Uterus (tissue), 4 donors: ENCODE measurements around the gene NEK6. TPM values are rescaled to one million over a fixed set of nuclear protein-coding genes. Genes with fewer than 3 reads are reported as not detected.

Source experiments
- DNase-seq, 2 donors: peaks; one replicate each; pipeline ENCODE4 v3.0.0-alpha.2; 2019 to 2020
- H3K27ac ChIP-seq, 2 donors: fragments of 200-600 bp; sonication (generic); 1 replicate in 1 of 2; 2 replicates in 1 of 2; pipeline ENCODE4 v1.5.1; 2016 to 2018
- H3K27me3 ChIP-seq, 2 donors: fragments of 200-600 bp; sonication (generic); one replicate each; pipeline ENCODE4 v1.5.1; 2018 to 2019; ENCODE audit warnings: control low read depth in 1 of 2
- H3K36me3 ChIP-seq, 2 donors: fragments of 200-600 bp; sonication (generic); one replicate each; pipeline ENCODE4 v1.5.1; 2019; ENCODE audit warnings: control low read depth in 1 of 2
- H3K4me1 ChIP-seq, 2 donors: fragments of 200-600 bp; sonication (generic); one replicate each; pipeline ENCODE4 v1.5.1; 2018 to 2019; ENCODE audit warnings: control low read depth in 1 of 2
- H3K4me3 ChIP-seq, 2 donors: fragments of 200-600 bp; sonication (generic); 1 replicate in 1 of 2; 2 replicates in 1 of 2; pipeline ENCODE4 v1.5.1; 2018 to 2019; ENCODE audit warnings: mild to moderate bottlenecking in 1 of 2
- H3K9me3 ChIP-seq, 2 donors: fragments of 200-600 bp; sonication (generic); one replicate each; pipeline ENCODE4 v1.5.1; 2019; ENCODE audit warnings: control low read depth in 1 of 2
- POLR2A ChIP-seq, 2 donors: fragments of 450-650 bp; IDR thresholded peaks; one replicate each; pipeline ENCODE4 v1.6.1; 2016; ENCODE audit warnings: antibody characterized with exemption in 2 of 2, mild to moderate bottlenecking in 1 of 2, moderate library complexity in 1 of 2
- intact Hi-C: fragments of 100-400 bp; cut with DNase I; formaldehyde crosslinking; loops from one replicate; pipeline ENCODE4 v1.15.1; 2023; ENCODE audit warnings: low total_unique reads
- total RNA-seq, 4 donors: library from RNA; depleted of rRNA in 3 of 4; stranded (reverse); fragments of >200 nt in 3 of 4; gene quantifications; one replicate each; pipeline versions ENCODE4 v1.1.0 to v1.2.4, GENCODE V29; 2014 to 2023
- TF ChIP-seq, protein P1 (sequence below), 4 experiments: fragments of 200-600 bp in 2 of 4; fragments of 450-650 bp in 2 of 4; sonication (generic) in 2 of 4; IDR thresholded peaks; one replicate each; pipeline ENCODE4 v1.5.1; 2016 to 2019; ENCODE audit warnings: antibody characterized with exemption in 4 of 4, mild to moderate bottlenecking in 2 of 4, moderate library complexity in 1 of 4
- donor health status: DM: yes; HTN: yes; CAD: no.

NEK6 gene
- total RNA-seq, 4 donors from 2014 or later, result 6.1 to 38.5 (median 34.7) TPM

DNA sequence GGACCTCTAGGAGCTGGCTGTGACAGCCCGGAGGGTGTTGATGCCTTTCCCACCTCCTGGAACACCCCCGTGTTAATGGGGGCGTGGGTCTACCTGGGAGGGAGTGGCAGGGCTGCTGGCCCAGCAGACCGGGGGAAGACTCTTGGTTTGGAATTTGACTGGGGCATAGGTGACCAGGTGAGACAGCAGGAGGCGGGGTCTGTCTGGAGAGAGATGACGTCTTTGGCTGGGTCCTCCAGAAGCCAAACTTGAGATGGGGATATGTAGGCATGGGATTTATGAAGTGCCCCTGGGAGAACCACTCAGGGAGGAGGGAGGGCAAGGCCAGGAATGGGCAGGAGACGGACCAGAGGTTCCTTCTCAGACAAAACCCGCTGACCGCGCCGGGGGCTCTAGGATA is 42.6 kb downstream of the NEK6 start:
- Histone ChIP-seq H3K27ac (no peak overlapping the region), H3K36me3 (no peaks in the 10 kb centered on the region), H3K4me1 (peaks cover 0 to 13% of the 10 kb centered on the region in 2 donors), H3K4me3 (no peak overlapping the region), H3K27me3 (no peaks in the 10 kb centered on the region), H3K9me3 (no peaks in the 10 kb centered on the region)
- intact Hi-C loops, result no loop called here
- TF ChIP-seq, protein P1, sequence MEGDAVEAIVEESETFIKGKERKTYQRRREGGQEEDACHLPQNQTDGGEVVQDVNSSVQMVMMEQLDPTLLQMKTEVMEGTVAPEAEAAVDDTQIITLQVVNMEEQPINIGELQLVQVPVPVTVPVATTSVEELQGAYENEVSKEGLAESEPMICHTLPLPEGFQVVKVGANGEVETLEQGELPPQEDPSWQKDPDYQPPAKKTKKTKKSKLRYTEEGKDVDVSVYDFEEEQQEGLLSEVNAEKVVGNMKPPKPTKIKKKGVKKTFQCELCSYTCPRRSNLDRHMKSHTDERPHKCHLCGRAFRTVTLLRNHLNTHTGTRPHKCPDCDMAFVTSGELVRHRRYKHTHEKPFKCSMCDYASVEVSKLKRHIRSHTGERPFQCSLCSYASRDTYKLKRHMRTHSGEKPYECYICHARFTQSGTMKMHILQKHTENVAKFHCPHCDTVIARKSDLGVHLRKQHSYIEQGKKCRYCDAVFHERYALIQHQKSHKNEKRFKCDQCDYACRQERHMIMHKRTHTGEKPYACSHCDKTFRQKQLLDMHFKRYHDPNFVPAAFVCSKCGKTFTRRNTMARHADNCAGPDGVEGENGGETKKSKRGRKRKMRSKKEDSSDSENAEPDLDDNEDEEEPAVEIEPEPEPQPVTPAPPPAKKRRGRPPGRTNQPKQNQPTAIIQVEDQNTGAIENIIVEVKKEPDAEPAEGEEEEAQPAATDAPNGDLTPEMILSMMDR (IDR thresholded peaks at IDR 0.05), result no peak
- no peak for TF ChIP-seq POLR2A (IDR thresholded peaks at IDR 0.05)
- DNase-seq, result no peak

DNA sequence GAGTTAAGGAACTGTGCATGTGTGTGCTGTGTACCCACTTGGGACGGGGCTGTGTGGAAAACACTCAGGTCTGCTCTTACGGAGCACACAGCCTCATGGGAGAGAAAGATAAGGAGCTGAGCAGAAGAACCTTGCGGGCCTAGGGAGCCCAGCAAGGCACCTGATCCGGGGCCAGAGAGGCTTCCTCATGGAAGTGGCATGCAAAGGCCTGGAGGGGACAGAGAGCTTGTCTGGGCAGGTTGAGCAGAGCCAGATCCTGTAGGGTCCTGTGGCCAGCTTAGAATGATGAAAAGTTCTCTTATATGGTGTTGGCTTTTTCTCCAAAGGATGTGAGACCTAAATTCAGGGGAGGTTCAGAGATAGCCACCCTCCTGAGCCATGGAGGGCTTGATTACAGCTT is 45.2 kb downstream of the NEK6 start:
- no peaks in the 10 kb centered on the region for H3K9me3 ChIP-seq
- intact Hi-C loops, result no loop called here
- H3K4me3 ChIP-seq, result no peak overlapping the region
- H3K4me1 ChIP-seq, result peaks cover 0 to 3% of the 10 kb centered on the region in 2 donors
- TF ChIP-seq, protein P1 (IDR thresholded peaks at IDR 0.05), result no peak
- TF ChIP-seq POLR2A (IDR thresholded peaks at IDR 0.05), result no peak
- no peak overlapping the region for H3K27ac ChIP-seq
- H3K27me3 ChIP-seq, result no peaks in the 10 kb centered on the region
- H3K36me3 ChIP-seq, result no peaks in the 10 kb centered on the region
- no peak for DNase-seq

DNA sequence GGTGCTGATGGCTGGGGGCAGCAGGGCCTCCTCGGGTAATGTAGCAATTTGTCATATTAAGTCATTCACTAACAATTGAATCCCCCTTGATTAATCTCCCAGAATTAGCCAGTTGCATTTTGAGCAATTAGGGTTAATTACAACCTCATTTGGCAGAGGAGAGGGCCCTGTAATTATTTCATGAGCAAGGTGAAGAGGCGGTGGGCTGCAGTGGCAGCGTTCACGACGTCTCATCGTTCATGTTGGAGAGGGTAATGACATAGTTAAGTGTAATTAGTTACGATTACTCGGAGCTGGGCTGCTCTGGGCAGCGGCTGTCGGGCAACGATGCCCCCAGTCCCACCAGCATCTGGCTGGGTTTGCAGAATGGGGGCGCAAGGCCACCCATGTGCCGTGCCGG is 46.0 kb downstream of the NEK6 start:
- H3K27me3 ChIP-seq, result no peaks in the 10 kb centered on the region
- intact Hi-C loops, result no loop called here
- DNase-seq, result no peak
- H3K27ac ChIP-seq, result no peak overlapping the region
- H3K4me1 ChIP-seq, result peaks cover 0 to 3% of the 10 kb centered on the region in 2 donors
- no peaks in the 10 kb centered on the region for H3K36me3 ChIP-seq
- no peaks in the 10 kb centered on the region for H3K9me3 ChIP-seq
- H3K4me3 ChIP-seq, result no peak overlapping the region
- TF ChIP-seq, protein P1 (IDR thresholded peaks at IDR 0.05), result no peak

DNA sequence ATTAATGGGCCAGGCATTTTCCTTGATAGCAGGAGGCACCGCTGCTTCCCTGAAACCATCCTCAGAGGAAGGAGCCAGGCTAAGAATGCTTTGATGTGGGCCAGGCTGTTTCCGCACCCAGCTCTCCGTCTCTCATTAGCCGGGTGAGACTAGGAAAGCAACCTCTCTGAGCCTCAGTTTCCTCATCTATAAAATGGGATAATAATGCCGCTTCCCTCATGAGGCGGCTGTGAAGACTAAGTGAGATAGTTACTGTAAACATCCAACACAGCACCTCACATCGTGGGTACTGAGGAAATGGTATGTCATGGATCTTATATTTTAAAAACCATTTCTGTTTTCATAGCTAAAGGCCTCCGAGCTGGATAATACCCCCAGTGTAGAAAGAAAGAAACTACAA is 46.5 kb downstream of the NEK6 start:
- Histone ChIP-seq H3K9me3 (no peaks in the 10 kb centered on the region), H3K4me1 (peaks cover 0 to under 1% of the 10 kb centered on the region in 2 donors), H3K27me3 (no peaks in the 10 kb centered on the region), H3K4me3 (no peak overlapping the region), H3K27ac (no peak overlapping the region), H3K36me3 (no peaks in the 10 kb centered on the region)
- TF ChIP-seq, protein P1 (IDR thresholded peaks at IDR 0.05), result no peak
- TF ChIP-seq POLR2A (IDR thresholded peaks at IDR 0.05), result no peak
- no peak for DNase-seq
- intact Hi-C loops, result no loop called here

DNA sequence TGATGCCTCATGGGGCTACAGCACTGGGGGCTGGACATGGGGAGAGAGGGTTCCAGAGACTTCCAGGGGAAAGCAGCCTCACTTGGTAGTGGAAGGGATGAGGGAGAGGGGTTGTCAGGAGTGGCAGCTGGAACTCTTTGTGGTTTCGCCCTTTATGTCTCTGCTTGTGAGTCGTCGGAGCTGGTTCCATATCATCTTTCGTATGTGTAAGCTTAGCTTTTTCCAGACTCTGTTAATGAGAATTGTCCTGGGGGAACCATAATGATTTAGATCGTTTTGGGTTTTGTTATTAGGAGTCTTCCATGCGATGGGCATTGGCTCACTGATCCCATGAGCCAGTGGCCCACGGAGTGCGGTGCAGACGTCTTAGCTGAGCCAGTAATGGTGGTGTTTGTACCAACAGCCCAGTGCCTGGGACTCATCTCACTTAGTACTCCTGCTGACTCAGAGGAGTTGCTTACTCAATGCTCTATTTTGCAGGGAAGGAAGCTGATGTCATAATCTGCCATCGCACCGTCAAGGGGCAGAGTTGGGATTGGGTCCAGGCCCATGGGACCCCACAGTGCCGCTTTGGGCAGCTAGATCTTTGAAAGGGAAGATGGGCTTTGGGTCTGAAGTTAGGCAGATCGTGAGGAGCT is 48.5 kb downstream of the NEK6 start:
- Histone ChIP-seq H3K4me1 (no peaks in the 10 kb centered on the region), H3K27me3 (no peaks in the 10 kb centered on the region), H3K4me3 (no peak overlapping the region), H3K36me3 (no peaks in the 10 kb centered on the region), H3K9me3 (no peaks in the 10 kb centered on the region), H3K27ac (no peak overlapping the region)
- no peak for TF ChIP-seq POLR2A (IDR thresholded peaks at IDR 0.05)
- TF ChIP-seq, protein P1 (IDR thresholded peaks at IDR 0.05), result no peak
- DNase-seq, result no peak
- intact Hi-C loops, result no loop called here
